VCaP (cell line): ENCODE measurements around the gene FYB2.

Source experiments
- H3K27ac ChIP-seq: fragments of 450-650 bp; 2 replicates; pipeline ENCODE4 v1.5.1; 2017
- TF ChIP-seq, protein P1 (sequence below): fragments of 450-650 bp; conservative IDR thresholded peaks from 2 replicates; pipeline ENCODE4 v1.5.1; 2017; ENCODE audit warnings: mild to moderate bottlenecking, moderate library complexity

The FYB2 gene

DNA sequence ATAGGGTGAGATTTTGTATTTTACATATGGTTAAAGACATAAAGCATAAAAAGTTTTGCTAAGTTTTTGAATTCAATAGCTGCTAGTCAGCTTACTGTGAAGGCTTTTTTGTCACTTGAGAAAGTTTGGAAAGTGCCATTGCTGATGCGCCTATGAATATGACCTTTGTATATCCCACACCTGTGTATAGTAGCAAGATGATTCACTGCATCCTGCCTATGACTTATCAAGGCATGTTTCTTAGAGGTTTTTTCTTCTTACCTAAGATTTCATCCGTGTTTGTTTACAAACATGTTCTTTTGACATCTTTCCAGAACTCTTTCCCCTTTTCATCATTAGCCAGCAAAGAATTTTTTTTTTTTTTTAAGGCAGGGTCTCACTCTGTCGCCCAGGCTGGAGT lies 122.5 kb downstream of the FYB2 start:
- H3K27ac ChIP-seq, result no peak overlapping the region
- TF ChIP-seq, protein P1, sequence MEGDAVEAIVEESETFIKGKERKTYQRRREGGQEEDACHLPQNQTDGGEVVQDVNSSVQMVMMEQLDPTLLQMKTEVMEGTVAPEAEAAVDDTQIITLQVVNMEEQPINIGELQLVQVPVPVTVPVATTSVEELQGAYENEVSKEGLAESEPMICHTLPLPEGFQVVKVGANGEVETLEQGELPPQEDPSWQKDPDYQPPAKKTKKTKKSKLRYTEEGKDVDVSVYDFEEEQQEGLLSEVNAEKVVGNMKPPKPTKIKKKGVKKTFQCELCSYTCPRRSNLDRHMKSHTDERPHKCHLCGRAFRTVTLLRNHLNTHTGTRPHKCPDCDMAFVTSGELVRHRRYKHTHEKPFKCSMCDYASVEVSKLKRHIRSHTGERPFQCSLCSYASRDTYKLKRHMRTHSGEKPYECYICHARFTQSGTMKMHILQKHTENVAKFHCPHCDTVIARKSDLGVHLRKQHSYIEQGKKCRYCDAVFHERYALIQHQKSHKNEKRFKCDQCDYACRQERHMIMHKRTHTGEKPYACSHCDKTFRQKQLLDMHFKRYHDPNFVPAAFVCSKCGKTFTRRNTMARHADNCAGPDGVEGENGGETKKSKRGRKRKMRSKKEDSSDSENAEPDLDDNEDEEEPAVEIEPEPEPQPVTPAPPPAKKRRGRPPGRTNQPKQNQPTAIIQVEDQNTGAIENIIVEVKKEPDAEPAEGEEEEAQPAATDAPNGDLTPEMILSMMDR, result no peak

DNA sequence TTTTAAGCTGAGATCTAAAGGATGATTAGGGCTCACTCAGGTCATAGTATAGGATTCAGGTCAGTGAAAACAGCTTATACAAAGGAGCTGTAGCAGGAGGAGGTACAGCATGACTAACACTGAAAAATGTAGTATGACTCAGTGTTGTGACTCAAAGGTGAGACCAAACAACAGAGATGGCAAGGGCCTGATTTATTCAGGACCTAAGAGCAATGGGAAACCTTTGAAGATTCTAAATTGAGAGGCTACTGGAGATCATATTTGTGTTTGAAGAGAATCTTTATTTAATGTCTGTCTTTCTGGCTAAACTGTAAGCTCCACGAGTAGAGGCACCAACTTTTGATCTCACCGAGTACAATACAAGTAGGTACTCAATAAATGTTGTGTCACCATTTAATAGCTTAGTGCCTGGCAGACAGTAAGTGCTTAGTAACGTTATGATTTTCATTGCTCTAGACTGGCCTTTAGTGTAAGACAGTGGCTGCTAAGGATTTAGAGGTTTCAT lies 130.6 kb downstream of the FYB2 start:
- TF ChIP-seq, protein P1, result no peak
- no peak overlapping the region for H3K27ac ChIP-seq

DNA sequence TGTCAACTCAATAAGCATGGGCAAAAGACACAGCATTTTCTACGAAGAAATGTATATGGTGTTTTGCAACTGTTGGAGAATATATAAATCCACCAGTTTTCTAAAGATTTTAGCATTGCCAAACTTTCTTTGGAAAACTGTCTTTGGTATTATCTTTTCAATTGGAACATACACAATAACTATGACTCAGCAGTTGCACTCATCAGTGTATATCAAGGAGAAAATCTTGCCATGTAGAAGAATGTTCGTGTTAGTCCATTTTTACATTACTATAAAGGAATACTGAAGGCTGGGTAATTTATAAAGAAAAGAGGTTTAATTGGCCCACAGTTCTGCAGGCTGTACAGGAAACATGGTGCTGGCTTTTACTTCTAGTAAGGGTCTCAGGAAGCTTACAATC lies 133.0 kb downstream of the FYB2 start:
- H3K27ac ChIP-seq, result no peak overlapping the region
- TF ChIP-seq, protein P1, result no peak

DNA sequence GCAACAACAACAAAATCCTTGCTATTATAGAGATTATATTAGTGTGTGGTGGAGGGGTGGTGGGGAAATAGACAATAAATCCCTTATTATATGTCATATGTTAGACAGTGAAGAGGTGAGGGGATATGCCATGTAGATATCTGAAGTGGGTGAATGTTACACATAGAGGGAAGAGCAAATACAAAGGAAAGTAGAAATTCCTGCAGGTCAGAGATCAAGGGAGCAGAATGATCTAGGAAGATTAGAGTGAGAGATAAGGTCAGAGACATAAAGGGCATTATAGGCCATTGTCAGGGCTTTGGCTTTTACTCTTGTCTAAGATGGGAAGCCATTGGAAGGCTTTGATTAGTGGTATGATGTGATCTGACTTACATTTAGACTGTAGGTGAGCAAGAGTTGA lies 135.6 kb downstream of the FYB2 start:
- TF ChIP-seq, protein P1, result no peak

DNA sequence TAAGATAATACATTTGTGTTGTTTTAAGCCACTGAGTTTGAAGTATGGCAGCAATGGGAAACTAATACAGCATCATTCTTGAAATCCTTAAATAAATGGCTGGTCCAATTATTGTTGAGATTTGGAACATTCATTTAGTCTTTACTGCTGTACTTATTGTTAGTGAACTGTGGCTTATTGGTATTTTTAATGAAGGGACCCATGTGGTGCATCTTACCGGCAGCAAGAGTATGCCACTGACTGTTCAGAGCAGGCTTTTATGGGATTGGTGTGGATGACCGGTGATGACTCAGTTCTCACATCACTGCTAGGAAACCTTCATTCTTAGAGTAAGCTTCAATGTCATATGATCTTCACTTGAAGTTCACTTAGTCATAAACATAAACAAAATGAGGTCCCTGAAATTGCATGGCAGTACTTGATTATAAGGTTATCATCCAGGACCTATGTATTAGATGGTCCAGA lies 142.6 kb downstream of the FYB2 start:
- TF ChIP-seq, protein P1, result no peak
- no peak overlapping the region for H3K27ac ChIP-seq

More for the DNA sequence above, 135.6 kb downstream of the FYB2 start:
- H3K27ac ChIP-seq, result no peak overlapping the region

DNA sequence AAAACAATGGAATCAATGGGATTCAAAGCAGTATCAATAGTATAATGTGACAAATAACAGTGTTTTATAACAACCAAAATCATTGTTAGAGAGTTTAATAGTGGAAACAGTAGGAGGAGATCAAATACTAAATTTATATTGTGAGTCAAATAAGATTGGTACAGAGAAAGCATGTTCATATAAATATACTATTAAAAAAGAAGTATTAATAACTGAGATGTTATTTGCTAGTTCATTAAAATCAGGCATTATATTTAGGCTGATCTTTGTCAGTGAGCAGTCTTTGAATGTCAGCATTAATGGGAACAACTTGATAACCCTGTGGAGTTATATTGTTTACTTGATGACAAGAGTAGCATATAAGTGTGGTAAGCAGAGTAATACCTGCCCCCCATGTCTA lies 143.4 kb downstream of the FYB2 start:
- TF ChIP-seq, protein P1, result no peak
- no peak overlapping the region for H3K27ac ChIP-seq

DNA sequence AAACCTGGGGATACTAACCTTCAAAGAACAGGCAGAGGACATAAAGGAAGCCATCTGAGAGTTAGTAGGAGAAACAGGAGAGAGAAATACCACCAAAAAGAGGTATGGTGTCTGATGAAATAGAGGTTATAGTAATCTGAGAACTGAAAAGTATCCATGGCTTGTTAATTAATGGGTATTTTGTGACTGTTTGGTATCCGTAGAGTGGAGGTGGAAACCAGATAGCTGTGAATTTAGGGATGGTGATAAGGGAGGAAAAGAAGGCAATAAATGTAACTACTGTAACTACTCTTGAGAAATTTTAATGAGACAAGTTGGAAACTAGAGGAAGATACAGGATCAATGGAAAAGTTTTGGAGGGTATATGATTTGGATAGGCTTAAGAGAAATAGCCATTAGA lies 146.6 kb downstream of the FYB2 start:
- H3K27ac ChIP-seq, result no peak overlapping the region
- TF ChIP-seq, protein P1, result no peak
